HG02852 (cell line): ENCODE data around the gene HIF1A.

ENCODE experiments used
- ATAC-seq: cut with Tn5 transposase; IDR thresholded peaks from one replicate; pipeline ENCODE4 v1.9.1; 2021; ENCODE audit warnings: mild to moderate bottlenecking, moderate library complexity; ENCODE audit not compliant: unreplicated experiment

The HIF1A gene

DNA sequence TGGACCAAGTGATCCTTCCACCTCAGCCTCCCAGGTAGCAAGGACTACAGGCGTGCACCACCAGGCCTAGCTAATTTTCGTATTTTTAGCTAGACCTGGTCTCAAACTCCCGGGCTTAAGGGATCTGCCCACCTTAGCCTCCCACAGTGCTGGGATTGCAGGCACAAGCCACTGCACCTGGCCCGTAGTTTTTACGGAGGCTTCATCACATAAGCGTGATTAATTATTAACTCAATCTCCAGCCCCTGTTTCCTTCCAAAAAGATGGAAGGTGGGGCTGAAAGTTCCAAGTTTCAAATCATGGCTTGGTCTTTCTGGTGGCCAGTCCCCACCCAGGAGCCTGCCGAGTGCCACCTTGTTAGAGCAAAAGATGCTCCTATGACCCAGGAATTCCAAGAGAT is 22.5 kb upstream of the HIF1A start:
- no peak for ATAC-seq

- no peak for ATAC-seq
Observed at GRCh38 chr14:61673305-61673704, 22.0 kb upstream of the HIF1A start.

- ATAC-seq, result no peak
Observed at GRCh38 chr14:61675291-61675690, 20.0 kb upstream of the HIF1A start.

- no peak for ATAC-seq
Observed at GRCh38 chr14:61677479-61677878, 17.8 kb upstream of the HIF1A start.

DNA sequence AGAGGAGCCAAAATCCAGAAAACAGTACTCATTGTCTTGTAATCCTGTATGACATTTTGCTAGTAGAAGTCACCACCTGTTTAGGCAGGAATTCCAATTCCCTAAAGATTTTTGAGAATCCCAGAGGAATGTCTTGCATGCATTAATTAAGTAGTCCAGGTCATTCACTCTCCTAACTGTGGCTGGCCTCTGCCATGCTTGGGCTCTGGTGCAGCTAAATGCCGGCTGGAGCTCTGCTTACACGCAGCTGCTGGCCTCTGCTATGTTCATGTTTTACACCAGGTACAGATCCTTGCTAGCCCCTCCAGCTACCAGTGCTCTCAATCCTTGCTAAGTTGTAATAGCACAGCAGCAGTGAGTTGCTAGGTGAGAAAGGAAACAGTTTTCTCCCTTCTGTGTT is 16.3 kb upstream of the HIF1A start:
- no peak for ATAC-seq

DNA sequence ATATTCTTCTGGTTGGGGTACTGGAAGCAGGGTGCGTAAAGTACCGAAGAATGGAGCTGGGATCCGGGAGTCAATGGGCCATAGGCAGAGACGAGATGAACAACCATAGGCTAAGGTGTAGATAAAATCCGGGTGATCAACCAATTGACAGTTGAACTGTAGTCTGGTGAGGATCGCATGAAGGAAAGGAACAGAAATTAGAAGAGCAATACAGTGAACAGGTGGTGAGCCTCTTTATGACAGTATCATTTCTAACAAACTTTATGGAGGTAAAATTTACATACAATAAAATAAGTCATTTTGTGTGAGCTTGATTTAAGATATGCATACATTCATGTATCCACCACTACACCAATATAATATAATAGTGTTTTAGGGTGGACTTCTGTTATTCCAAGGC is 13.9 kb upstream of the HIF1A start:
- ATAC-seq, result no peak

DNA sequence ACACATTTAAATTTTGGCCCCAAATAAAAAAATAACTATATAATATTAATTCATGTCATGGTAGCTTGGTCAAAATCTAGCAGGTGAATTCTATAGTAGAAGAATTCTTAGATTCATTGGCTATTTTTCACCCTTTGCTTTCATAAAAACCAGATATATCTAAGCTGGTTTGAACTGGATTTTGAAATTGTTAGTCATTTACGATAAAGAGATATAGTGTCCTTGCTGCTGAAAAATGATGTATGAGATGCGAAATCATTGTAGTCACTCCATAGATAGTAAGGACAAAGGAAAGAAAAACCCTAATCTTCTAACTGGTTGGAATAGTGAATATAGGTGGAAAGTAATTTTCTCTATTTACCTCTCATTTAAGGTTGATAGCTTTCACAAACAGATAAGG is 12.2 kb upstream of the HIF1A start:
- ATAC-seq, result no peak

- ATAC-seq, result no peak
Observed at GRCh38 chr14:61690039-61690438, 5.3 kb upstream of the HIF1A start.

- ATAC-seq, result no peak
Observed at GRCh38 chr14:61690982-61691381, 4.3 kb upstream of the HIF1A start.

DNA sequence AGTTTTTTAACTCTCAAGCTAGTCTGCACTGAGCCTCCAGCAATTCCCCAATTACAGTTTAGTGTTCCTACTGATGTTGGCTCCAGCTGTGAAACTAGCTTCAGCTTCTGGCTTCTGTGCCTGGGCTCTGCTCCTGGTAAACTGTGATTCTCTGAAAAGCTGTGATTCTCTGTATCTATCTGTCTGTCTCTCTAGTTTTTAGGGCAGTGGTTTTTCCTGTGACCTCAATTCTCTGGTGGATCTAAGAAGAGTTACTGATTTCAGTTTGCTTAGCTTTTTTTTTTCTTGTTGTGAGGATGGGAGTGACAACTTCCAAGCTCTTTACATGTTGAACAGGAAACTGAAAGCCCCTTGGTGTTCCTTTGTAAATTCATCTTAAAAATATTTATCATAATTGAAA is 3.8 kb upstream of the HIF1A start:
- no peak for ATAC-seq

GRCh38 chr14:61694039-61694438 is 1.3 kb upstream of the HIF1A start:
- ATAC-seq, result no peak

DNA sequence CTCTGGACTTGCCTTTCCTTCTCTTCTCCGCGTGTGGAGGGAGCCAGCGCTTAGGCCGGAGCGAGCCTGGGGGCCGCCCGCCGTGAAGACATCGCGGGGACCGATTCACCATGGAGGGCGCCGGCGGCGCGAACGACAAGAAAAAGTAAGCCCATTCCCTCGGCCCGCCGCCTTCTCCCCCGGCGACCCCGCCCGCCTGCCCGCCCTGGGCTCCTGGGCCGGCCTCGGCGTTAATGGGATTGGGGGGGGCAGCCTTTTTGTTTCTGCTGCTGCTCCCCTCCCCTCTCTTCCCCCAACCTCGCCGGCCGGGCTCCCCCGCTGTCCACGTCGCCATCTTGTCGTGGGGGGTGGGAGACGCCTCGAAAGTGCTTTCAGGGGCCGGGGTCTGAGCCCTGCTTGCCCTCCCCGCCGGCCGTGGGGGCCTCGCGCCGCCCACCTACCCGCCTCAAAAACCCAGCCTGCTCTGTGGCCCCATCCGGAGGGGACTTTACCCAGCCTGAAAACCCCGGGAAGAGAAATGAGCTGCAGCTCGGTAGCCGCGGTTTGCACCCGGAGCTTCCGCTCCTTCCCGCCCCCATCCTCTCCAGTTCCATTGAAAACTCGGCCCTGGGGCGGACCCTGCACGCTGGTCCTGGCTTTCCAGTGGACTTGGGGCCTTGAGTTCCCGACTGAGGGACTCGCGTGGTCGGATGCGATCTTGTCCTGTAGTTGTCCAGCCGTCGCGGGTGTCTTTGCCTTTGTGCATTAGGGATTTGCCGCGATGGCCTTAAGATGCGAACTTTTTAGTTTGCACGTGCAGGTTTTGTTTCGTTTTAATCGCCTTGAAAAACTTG is 598 bp downstream of the HIF1A start:
- ATAC-seq, result peak; percentile 14

GRCh38 chr14:61696753-61697318 is 1.5 kb downstream of the HIF1A start:
- no peak for ATAC-seq

- ATAC-seq, result no peak
Observed at GRCh38 chr14:61698206-61698980, 3.1 kb downstream of the HIF1A start.

DNA sequence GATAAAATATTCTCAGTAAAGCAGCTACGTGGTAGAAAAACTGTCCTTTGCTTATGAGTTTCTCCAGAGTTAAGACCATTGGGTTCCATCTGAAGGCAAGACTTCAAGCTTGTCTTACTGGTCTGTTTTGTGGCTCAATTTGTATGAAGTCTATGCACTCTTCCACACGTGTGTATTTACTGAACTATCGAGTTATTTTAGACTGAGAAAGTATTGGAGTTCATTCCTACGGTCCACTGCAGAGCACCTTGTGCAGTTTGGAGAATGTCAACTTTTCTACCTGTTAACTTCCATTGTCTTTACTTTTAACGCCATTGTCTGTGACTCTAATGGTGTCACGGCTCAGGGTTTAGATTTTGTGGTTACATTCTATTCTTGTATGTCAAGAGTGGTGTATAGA is 3.7 kb downstream of the HIF1A start:
- no peak for ATAC-seq

- ATAC-seq, result no peak
Observed at GRCh38 chr14:61700104-61700886, 5.0 kb downstream of the HIF1A start.

DNA sequence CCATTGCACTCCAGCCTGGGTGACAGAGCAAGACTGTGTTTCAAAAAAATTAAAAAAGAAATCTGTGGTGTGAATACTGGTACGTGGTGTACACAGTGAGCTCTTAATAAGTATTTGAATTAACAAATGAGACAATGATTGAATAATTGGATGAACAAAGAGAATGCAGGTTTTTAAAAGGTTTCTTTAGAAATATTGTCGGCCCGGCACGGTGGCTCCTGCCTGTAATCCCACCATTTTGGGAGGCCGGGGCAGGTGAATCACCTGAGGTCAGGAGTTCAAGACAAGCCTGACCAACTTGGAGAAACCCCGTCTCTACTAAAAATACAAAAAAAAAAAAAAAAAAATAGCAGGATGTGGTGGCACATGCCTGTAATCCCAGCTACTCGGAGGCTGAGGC is 6.6 kb downstream of the HIF1A start:
- ATAC-seq, result no peak

DNA sequence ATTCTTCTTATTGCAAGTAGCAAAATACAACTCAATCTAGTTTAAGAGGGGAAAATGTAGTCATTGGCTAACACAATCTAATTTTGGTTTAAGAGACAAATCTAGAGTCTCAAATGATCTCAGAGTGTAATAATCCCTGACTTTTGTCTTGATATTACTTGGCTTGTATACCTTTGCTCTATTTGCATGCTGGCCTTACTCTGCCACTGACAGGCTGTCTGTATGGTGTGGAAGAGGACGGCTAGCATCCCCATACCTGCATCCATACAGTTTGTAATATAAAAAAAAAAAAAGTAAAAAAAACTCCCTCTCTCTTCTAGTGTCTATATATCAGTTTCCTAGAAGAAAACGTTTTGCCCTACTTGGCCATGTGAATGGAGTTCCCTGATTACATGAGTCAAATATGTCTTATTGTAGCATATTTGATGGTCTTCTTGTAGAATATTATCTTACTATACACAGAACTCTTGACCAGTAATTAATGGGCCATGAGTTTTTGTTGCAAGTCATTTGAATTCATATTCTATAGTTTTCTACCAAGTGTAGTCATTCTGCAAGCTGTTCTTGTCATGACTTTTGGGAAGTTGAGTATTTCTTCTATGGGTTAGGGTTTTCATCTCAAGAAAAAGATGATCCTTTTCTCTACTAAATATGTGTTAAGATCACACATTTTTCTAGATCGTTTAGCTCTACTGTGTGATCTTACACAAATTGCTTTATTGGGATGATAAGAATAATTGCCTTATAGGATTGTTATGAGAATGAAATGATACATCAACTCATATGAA is 8.2 kb downstream of the HIF1A start:
- no peak for ATAC-seq

DNA sequence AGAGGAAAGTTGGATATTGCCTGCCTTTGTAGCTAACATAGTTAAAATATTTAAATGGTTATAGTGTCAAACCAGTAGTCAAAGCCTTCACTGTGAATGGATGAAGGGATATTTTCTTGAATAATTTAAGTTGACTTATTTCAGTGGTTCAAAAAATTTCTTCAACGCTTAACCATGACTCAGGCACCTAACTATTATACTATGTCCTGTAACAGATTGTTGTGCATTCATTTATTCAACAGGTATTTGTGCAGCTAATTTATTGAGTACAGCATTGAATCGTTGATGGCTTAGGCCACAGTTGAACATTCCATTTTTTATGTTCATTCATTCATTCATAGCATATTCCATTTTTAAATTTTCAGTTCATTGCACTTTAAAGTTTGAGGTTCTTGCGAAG is 9.2 kb downstream of the HIF1A start:
- ATAC-seq, result no peak

GRCh38 chr14:61705017-61705416 is 9.7 kb downstream of the HIF1A start:
- ATAC-seq, result no peak
